ENCODE results near the gene GAST.

DNA sequence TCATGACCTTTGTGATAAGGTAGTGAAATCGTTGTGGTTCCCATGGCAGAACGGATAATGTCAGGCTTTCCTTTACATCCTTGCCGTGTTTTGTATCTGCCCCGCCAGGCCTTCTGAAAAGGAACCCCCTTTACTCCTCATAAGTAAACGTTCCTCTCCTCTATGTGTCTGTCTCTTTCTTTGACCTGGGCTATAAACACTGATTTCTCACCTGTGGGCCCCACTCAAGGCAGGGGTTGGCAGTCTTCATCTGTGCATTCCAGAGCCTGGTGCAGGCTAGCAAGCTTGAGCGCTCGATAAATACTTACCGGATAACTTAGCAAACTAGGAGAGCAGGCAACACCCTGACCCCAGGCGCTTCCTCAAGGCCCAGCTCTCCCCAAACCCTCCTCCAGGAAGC lies 29.6 kb downstream of the GAST start:
- TF ChIP-seq EP300 (IDR thresholded peaks at IDR 0.05), result no peak
- TF ChIP-seq, protein P1, sequence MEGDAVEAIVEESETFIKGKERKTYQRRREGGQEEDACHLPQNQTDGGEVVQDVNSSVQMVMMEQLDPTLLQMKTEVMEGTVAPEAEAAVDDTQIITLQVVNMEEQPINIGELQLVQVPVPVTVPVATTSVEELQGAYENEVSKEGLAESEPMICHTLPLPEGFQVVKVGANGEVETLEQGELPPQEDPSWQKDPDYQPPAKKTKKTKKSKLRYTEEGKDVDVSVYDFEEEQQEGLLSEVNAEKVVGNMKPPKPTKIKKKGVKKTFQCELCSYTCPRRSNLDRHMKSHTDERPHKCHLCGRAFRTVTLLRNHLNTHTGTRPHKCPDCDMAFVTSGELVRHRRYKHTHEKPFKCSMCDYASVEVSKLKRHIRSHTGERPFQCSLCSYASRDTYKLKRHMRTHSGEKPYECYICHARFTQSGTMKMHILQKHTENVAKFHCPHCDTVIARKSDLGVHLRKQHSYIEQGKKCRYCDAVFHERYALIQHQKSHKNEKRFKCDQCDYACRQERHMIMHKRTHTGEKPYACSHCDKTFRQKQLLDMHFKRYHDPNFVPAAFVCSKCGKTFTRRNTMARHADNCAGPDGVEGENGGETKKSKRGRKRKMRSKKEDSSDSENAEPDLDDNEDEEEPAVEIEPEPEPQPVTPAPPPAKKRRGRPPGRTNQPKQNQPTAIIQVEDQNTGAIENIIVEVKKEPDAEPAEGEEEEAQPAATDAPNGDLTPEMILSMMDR (IDR thresholded peaks at IDR 0.05), result no peak
